Liver (tissue), 3 donors: ENCODE measurements around the gene ZNF557.

ENCODE experiments used
- ATF3 ChIP-seq: IDR thresholded peaks from 2 replicates; pipeline ENCODE4 v1.6.1; 2016; ENCODE audit warnings: antibody characterized with exemption
- EGR1 ChIP-seq, 2 donors: IDR thresholded peaks; 2 replicates each; pipeline ENCODE4 v1.6.1; 2016 to 2018; ENCODE audit warnings: antibody characterized with exemption in 2 of 2, low read depth in 2 of 2
- HNF4G ChIP-seq: IDR thresholded peaks from 2 replicates; pipeline ENCODE4 v1.6.1; 2016; ENCODE audit warnings: antibody characterized with exemption
- JUND ChIP-seq, 2 donors: IDR thresholded peaks; 2 replicates each; pipeline ENCODE4 v1.6.1; 2016; ENCODE audit warnings: antibody characterized with exemption in 2 of 2
- RAD21 ChIP-seq, 2 donors: IDR thresholded peaks; 2 replicates each; pipeline ENCODE4 v1.6.1; 2016; ENCODE audit warnings: antibody characterized with exemption in 2 of 2, mild to moderate bottlenecking in 2 of 2
- REST ChIP-seq: IDR thresholded peaks from 2 replicates; pipeline ENCODE4 v1.6.1; 2016; ENCODE audit warnings: antibody characterized with exemption, mild to moderate bottlenecking
- RXRA ChIP-seq, 2 donors: IDR thresholded peaks; 2 replicates each; pipeline ENCODE4 v1.6.1; 2017 to 2018; ENCODE audit warnings: antibody characterized with exemption in 2 of 2, mild to moderate bottlenecking in 1 of 2
- SP1 ChIP-seq: IDR thresholded peaks from 2 replicates; pipeline ENCODE4 v1.6.1; 2018; ENCODE audit warnings: antibody characterized with exemption, mild to moderate bottlenecking
- TAF1 ChIP-seq: conservative IDR thresholded peaks from 2 replicates; pipeline ENCODE4 v1.6.1; 2016; ENCODE audit warnings: antibody characterized with exemption, mild to moderate bottlenecking
- TF ChIP-seq, protein P1 (sequence below): fragments of 150-350 bp; IDR thresholded peaks from 2 replicates; pipeline ENCODE4 v1.5.1; 2017; ENCODE audit warnings: improper control_type of control experiment, low read depth, low read length; ENCODE audit not compliant: missing input control
- donor health status: healthy.
- donor health status: healthy.

DNA sequence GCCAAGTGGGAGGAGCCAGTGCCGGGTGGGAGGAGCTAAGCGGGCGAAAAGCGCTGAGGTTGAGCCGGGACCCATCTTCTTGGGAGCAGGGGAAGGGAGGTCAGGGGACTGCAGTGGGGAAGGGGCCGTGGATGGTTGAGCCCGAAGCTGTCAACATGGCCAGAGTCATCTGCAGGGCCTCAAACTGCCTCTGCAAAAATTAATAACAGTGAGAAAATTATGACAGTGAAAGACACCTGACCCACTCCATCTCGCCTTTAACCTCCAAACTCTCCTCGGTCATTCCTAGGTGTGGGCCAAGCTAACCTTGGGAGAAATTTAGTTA is 30.1 kb downstream of the ZNF557 start:
- TF ChIP-seq, protein P1, sequence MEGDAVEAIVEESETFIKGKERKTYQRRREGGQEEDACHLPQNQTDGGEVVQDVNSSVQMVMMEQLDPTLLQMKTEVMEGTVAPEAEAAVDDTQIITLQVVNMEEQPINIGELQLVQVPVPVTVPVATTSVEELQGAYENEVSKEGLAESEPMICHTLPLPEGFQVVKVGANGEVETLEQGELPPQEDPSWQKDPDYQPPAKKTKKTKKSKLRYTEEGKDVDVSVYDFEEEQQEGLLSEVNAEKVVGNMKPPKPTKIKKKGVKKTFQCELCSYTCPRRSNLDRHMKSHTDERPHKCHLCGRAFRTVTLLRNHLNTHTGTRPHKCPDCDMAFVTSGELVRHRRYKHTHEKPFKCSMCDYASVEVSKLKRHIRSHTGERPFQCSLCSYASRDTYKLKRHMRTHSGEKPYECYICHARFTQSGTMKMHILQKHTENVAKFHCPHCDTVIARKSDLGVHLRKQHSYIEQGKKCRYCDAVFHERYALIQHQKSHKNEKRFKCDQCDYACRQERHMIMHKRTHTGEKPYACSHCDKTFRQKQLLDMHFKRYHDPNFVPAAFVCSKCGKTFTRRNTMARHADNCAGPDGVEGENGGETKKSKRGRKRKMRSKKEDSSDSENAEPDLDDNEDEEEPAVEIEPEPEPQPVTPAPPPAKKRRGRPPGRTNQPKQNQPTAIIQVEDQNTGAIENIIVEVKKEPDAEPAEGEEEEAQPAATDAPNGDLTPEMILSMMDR: no peak
- no peak for TF ChIP-seq JUND (IDR thresholded peaks at IDR 0.05)
- no peak for TF ChIP-seq ATF3
- TF ChIP-seq EGR1 (IDR thresholded peaks at IDR 0.05; ENCODE audit: low read depth in 2 of 2): no peak
- TF ChIP-seq TAF1: no peak
- TF ChIP-seq SP1: no peak
- TF ChIP-seq REST: no peak
- no peak for TF ChIP-seq RXRA (IDR thresholded peaks at IDR 0.05)
- TF ChIP-seq HNF4G: no peak
- no peak for TF ChIP-seq RAD21 (IDR thresholded peaks at IDR 0.05)
